ENCODE data around the gene TTC7B.

Gene TTC7B

GRCh38 chr14:90625445-90625844, 190.8 kb downstream of the TTC7B start:
- H3K27me3 ChIP-seq (ENCODE audit: low read length): no peaks in the 10 kb centered on the region
- no peak for TF ChIP-seq EZH2phosphoT487 (conservative IDR thresholded peaks at IDR 0.05; ENCODE audit: low read length)
- TF ChIP-seq, protein P1, sequence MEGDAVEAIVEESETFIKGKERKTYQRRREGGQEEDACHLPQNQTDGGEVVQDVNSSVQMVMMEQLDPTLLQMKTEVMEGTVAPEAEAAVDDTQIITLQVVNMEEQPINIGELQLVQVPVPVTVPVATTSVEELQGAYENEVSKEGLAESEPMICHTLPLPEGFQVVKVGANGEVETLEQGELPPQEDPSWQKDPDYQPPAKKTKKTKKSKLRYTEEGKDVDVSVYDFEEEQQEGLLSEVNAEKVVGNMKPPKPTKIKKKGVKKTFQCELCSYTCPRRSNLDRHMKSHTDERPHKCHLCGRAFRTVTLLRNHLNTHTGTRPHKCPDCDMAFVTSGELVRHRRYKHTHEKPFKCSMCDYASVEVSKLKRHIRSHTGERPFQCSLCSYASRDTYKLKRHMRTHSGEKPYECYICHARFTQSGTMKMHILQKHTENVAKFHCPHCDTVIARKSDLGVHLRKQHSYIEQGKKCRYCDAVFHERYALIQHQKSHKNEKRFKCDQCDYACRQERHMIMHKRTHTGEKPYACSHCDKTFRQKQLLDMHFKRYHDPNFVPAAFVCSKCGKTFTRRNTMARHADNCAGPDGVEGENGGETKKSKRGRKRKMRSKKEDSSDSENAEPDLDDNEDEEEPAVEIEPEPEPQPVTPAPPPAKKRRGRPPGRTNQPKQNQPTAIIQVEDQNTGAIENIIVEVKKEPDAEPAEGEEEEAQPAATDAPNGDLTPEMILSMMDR (IDR thresholded peaks at IDR 0.05; ENCODE audit: insufficient read depth, low read length, poor library complexity, severe bottlenecking): no peak
- H3K4me3 ChIP-seq (ENCODE audit: insufficient read depth, low read length, poor library complexity, severe bottlenecking): no peak overlapping the region
- no peaks in the 10 kb centered on the region for H3K9me2 ChIP-seq (replicated peaks; ENCODE audit: insufficient read depth, low read length)
- H2AFZ ChIP-seq (ENCODE audit: low read depth, low read length, severe bottlenecking): no peak overlapping the region
- H3K79me2 ChIP-seq (ENCODE audit: insufficient read depth, low read length): no peaks in the 10 kb centered on the region
- H3K9ac ChIP-seq (ENCODE audit: low read length): no peak overlapping the region
- H4K20me1 ChIP-seq (ENCODE audit: low read depth, low read length): no peaks in the 10 kb centered on the region
- H3K27ac ChIP-seq (ENCODE audit: low read depth, low read length): no peak overlapping the region
- no peaks in the 10 kb centered on the region for H3K36me3 ChIP-seq (ENCODE audit: low read length)
- no peak overlapping the region for H3K4me2 ChIP-seq (ENCODE audit: low read depth, low read length, poor library complexity, severe bottlenecking)
- H3F3A ChIP-seq (ENCODE audit: insufficient read depth): no peaks in the 10 kb centered on the region
- no peaks in the 10 kb centered on the region for H3K9me3 ChIP-seq (ENCODE audit: insufficient read depth, low read length)

- H3K4me3 ChIP-seq (ENCODE audit: insufficient read depth, low read length, poor library complexity, severe bottlenecking): no peak overlapping the region
- TF ChIP-seq EZH2phosphoT487 (conservative IDR thresholded peaks at IDR 0.05; ENCODE audit: low read length): no peak
- TF ChIP-seq, protein P1 (IDR thresholded peaks at IDR 0.05; ENCODE audit: insufficient read depth, low read length, poor library complexity, severe bottlenecking): no peak
- no peaks in the 10 kb centered on the region for H3K36me3 ChIP-seq (ENCODE audit: low read length)
- no peak overlapping the region for H2AFZ ChIP-seq (ENCODE audit: low read depth, low read length, severe bottlenecking)
- H3K79me2 ChIP-seq (ENCODE audit: insufficient read depth, low read length): no peaks in the 10 kb centered on the region
- H3K27ac ChIP-seq (ENCODE audit: low read depth, low read length): no peak overlapping the region
- no peaks in the 10 kb centered on the region for H3K27me3 ChIP-seq (ENCODE audit: low read length)
- H3K9me2 ChIP-seq (replicated peaks; ENCODE audit: insufficient read depth, low read length): no peaks in the 10 kb centered on the region
- H3K9me3 ChIP-seq (ENCODE audit: insufficient read depth, low read length): no peaks in the 10 kb centered on the region
- H3F3A ChIP-seq (ENCODE audit: insufficient read depth): no peaks in the 10 kb centered on the region
- no peaks in the 10 kb centered on the region for H4K20me1 ChIP-seq (ENCODE audit: low read depth, low read length)
- H3K4me2 ChIP-seq (ENCODE audit: low read depth, low read length, poor library complexity, severe bottlenecking): no peak overlapping the region
- H3K9ac ChIP-seq (ENCODE audit: low read length): no peak overlapping the region
These were observed 191.4 kb downstream of the TTC7B start for GRCh38 chr14:90624732-90625400.

DNA sequence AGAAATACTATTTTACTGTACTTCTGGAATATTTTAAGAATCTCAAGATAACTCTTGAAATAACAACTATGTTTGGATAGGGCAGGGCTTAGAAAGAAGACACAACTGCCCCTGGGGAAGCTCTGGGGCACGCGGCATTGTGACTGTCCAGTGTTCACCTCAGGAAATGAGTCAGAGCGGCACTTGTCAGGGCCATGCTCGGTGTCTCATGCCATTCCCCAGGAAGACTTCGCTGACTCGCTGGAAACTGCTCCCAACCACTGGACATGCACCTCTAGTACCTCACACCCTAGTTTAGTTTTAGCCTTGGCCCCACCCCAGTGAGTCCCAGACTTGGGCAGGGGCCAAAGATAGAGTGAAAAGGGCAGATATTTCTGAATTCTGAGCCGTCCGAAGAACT, 192.0 kb downstream of the TTC7B start:
- no peaks in the 10 kb centered on the region for H3K36me3 ChIP-seq (ENCODE audit: low read length)
- no peaks in the 10 kb centered on the region for H3K79me2 ChIP-seq (ENCODE audit: insufficient read depth, low read length)
- no peaks in the 10 kb centered on the region for H3K9me3 ChIP-seq (ENCODE audit: insufficient read depth, low read length)
- no peaks in the 10 kb centered on the region for H4K20me1 ChIP-seq (ENCODE audit: low read depth, low read length)
- H3K4me3 ChIP-seq (ENCODE audit: insufficient read depth, low read length, poor library complexity, severe bottlenecking): no peak overlapping the region
- no peaks in the 10 kb centered on the region for H3K27me3 ChIP-seq (ENCODE audit: low read length)
- H3K27ac ChIP-seq (ENCODE audit: low read depth, low read length): no peak overlapping the region
- no peaks in the 10 kb centered on the region for H3K9me2 ChIP-seq (replicated peaks; ENCODE audit: insufficient read depth, low read length)
- TF ChIP-seq, protein P1 (IDR thresholded peaks at IDR 0.05; ENCODE audit: insufficient read depth, low read length, poor library complexity, severe bottlenecking): no peak
- TF ChIP-seq EZH2phosphoT487 (conservative IDR thresholded peaks at IDR 0.05; ENCODE audit: low read length): no peak
- no peak overlapping the region for H3K9ac ChIP-seq (ENCODE audit: low read length)
- no peaks in the 10 kb centered on the region for H3F3A ChIP-seq (ENCODE audit: insufficient read depth)
- no peak overlapping the region for H2AFZ ChIP-seq (ENCODE audit: low read depth, low read length, severe bottlenecking)
- H3K4me2 ChIP-seq (ENCODE audit: low read depth, low read length, poor library complexity, severe bottlenecking): no peak overlapping the region

Data from SU-DHL-6 (cell line).